IPS-15b (cell line): ENCODE data around the gene RNF11.

Source experiments
- H3K27me3 ChIP-seq: one replicate; pipeline ENCODE4 v1.6.1; 2013; ENCODE audit warnings: low read length; ENCODE audit not compliant: control insufficient read depth, insufficient read depth
- H3K36me3 ChIP-seq: one replicate; pipeline ENCODE4 v1.6.1; 2013; ENCODE audit warnings: low read length; ENCODE audit not compliant: control insufficient read depth, insufficient read depth
- H3K4me1 ChIP-seq: one replicate; pipeline ENCODE4 v1.6.1; 2013; ENCODE audit warnings: mild to moderate bottlenecking, low read length; ENCODE audit not compliant: control insufficient read depth, insufficient read depth
- H3K4me3 ChIP-seq: one replicate; pipeline ENCODE4 v1.5.1; 2013; ENCODE audit warnings: low read depth, low read length
- H3K9ac ChIP-seq: one replicate; pipeline ENCODE4 v1.6.1; 2013; ENCODE audit warnings: low read depth, mild to moderate bottlenecking, low read length
- H3K9me3 ChIP-seq: one replicate; pipeline ENCODE4 v1.6.1; 2013; ENCODE audit warnings: mild to moderate bottlenecking, low read length; ENCODE audit not compliant: control insufficient read depth, insufficient read depth

Gene RNF11

DNA sequence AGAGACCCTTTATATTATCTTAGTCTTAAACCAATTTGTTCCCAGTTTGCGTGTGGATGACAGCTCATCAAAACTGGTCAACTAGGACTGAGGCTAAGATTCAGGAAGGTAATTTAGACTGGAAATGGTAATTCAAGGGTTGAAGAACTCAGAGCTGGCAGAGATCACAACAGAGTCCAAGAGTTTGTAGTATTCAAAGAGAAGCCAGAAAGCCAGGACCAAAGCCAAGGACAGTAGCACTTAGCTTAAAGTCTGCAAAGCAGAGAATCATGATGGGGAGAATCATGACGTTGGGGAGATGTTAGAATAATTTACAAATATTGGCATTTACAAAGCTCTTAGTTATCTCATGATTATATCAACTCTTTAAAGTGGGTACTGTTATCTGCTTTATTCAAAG lies 32.6 kb downstream of the RNF11 start:
- H3K9ac ChIP-seq: no peak overlapping the region
- H3K4me1 ChIP-seq: peaks cover 2% of the 10 kb centered on the region
- H3K9me3 ChIP-seq: no peaks in the 10 kb centered on the region
- peaks cover 3% of the 10 kb centered on the region for H3K36me3 ChIP-seq
- H3K27me3 ChIP-seq: no peaks in the 10 kb centered on the region
- H3K4me3 ChIP-seq: no peak overlapping the region

DNA sequence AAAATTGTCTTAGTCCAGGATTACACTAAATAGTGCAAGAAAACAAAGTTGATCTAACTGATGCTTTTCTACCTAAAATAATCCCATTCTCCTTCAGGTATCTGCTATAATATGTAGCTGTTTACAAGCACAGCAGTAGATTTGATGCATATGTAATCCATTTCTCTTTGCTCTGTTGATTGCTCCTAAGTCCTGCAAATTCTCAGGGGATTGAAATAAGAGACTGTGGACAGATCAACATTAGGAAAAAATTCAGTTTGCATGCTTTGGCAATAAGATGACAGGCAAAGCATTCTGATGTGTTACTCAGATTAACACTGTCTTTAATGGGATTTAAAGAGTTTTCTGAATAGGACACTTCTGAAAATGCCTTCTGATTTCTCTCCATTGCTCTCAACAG lies 34.7 kb downstream of the RNF11 start:
- no peaks in the 10 kb centered on the region for H3K9me3 ChIP-seq
- H3K4me1 ChIP-seq: peaks cover 2% of the 10 kb centered on the region
- no peak overlapping the region for H3K9ac ChIP-seq
- H3K4me3 ChIP-seq: no peak overlapping the region
- H3K27me3 ChIP-seq: no peaks in the 10 kb centered on the region
- H3K36me3 ChIP-seq: peaks cover 3% of the 10 kb centered on the region

DNA sequence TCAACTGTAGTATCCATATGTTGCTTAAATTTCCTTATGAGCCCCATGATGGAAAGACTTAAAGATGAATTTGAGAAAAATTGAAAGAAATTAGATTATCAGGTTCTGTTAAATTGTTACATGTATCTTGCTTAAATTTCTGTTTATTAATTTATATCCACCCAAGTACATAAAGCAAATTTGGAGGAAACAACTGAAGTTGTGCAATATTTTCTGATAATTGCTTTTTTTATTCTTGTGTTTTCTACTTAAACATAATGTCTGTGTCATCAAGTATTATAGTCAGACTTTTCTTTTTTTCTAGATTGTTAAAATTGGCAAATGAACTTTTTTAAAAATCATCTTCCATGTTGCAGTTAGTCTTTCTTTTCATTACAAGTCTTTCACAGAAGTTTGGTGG lies 36.8 kb downstream of the RNF11 start:
- no peak overlapping the region for H3K9ac ChIP-seq
- no peaks in the 10 kb centered on the region for H3K4me1 ChIP-seq
- no peak overlapping the region for H3K4me3 ChIP-seq
- no peaks in the 10 kb centered on the region for H3K27me3 ChIP-seq
- no peaks in the 10 kb centered on the region for H3K9me3 ChIP-seq
- H3K36me3 ChIP-seq: peaks cover 3% of the 10 kb centered on the region

DNA sequence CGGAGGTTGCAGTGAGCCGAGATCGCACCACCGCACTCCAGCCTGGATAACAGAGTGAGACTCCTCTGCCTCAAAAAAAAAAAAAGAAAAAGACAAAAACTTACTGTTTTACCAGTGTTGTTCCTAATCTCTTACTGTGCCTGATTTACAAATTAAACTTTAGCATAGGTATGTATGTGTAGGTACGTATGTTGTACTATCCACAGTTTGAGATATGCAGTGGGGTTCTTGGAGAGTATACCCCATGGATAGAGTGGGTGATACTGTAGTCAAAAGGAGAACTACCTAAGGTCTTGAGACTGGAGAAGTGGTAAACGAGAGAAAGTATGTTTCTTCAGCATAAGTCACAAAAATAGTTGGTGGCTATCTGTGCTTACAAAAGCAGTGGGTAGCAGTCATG lies 38.6 kb downstream of the RNF11 start:
- H3K9me3 ChIP-seq: no peaks in the 10 kb centered on the region
- no peak overlapping the region for H3K4me3 ChIP-seq
- H3K4me1 ChIP-seq: no peaks in the 10 kb centered on the region
- H3K36me3 ChIP-seq: peaks cover 3% of the 10 kb centered on the region
- no peak overlapping the region for H3K9ac ChIP-seq
- H3K27me3 ChIP-seq: no peaks in the 10 kb centered on the region

DNA sequence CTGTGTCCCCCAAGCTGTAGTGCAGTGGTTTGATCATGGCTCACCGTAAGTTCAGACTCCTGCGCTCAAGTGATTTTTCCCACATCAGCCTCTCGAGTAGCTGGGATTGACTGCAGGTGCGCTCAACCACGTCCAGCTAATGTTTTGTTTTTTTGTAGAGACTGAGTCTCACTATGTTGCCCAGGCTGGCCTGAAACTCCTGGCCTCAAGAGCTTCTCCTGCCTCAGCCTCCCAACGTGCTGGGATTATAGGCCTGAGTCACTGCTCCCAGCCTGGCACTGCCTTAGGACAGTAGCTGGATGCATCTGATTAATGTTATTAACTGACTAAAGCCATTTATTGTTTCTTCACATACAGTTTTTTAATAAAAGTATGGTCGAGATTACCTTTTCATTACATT lies 40.2 kb downstream of the RNF11 start:
- no peaks in the 10 kb centered on the region for H3K4me1 ChIP-seq
- H3K27me3 ChIP-seq: no peaks in the 10 kb centered on the region
- H3K9me3 ChIP-seq: no peaks in the 10 kb centered on the region
- H3K9ac ChIP-seq: no peak overlapping the region
- no peak overlapping the region for H3K4me3 ChIP-seq
- peaks cover 3% of the 10 kb centered on the region for H3K36me3 ChIP-seq

DNA sequence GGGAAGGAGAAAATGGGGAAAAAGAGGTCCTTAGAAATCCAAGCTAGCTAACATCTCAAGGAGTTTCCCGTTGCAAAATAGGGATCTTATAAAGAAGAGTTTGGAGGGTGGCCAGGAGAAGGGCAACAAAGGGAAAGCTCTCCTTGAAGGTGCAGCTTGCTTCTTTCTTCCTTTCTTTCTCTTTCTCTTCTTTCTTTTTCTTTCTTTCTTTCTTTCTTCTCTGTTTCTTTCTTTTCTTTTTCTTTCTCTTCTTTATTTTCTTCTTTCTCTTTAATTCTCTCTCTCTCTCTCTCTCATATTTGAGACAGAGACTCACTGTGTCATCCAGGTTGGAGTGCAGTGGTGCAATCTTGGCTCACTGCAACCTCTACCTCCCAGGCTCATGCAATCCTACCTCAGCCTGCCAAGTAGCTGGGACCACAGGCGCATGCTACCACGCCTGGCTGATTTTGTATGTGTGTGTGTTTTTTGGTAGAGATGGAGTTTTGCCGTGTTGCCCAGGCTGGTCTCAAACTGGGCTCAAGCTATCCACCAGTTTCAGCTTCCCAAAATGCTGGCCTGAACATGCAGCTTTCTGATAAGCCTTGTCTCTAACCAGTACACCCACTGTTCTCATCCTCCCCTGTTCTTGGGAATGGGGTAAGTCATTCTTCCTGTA lies 44.4 kb downstream of the RNF11 start:
- Histone ChIP-seq H3K9me3 (no peaks in the 10 kb centered on the region), H3K36me3 (no peaks in the 10 kb centered on the region), H3K4me3 (no peak overlapping the region), H3K9ac (no peak overlapping the region), H3K27me3 (no peaks in the 10 kb centered on the region), H3K4me1 (no peaks in the 10 kb centered on the region)

DNA sequence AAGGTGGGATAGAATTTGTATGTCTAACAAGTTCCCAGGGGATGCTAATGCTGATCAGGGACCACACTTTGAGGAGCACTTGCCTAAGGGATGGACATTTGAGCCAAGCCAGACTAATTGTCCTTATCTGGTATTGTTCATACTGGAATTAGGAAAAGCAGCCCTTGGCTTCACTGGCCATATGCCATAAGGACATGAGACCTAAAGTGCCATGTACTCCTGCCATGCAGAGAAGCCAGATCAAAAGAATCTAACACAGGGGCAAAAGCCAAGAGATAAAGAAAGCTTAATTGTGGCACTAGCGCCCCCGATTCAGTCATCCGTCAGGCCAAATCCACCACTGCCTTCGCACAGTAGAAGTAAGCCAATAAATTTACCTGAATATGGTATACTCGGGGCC lies 45.7 kb downstream of the RNF11 start:
- no peaks in the 10 kb centered on the region for H3K36me3 ChIP-seq
- H3K9ac ChIP-seq: no peak overlapping the region
- H3K4me3 ChIP-seq: no peak overlapping the region

DNA sequence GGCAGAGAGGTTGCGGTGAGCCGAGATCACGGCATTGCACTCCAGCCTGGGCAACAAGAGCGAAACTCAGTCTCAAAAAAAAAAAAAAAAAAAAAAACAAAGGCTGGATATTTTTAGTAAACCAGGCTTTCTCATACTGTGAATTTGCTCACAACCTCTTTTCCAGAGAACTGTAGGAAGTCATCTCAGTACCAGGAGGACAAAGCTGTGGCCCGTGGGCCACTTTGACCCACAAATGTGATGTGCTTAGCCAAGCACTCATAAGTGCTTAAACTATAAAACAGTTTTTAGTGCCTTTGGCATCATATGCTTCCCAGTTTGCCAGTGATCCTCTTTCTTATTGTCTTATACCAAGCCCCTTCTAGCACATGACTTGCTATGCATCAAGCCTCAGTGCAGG lies 46.5 kb downstream of the RNF11 start:
- no peaks in the 10 kb centered on the region for H3K9me3 ChIP-seq
- no peaks in the 10 kb centered on the region for H3K27me3 ChIP-seq
- no peak overlapping the region for H3K9ac ChIP-seq
- no peaks in the 10 kb centered on the region for H3K36me3 ChIP-seq
- H3K4me1 ChIP-seq: no peaks in the 10 kb centered on the region
- H3K4me3 ChIP-seq: no peak overlapping the region

More for the DNA sequence above, 45.7 kb downstream of the RNF11 start:
- Histone ChIP-seq H3K4me1 (no peaks in the 10 kb centered on the region), H3K9me3 (no peaks in the 10 kb centered on the region), H3K27me3 (no peaks in the 10 kb centered on the region)

DNA sequence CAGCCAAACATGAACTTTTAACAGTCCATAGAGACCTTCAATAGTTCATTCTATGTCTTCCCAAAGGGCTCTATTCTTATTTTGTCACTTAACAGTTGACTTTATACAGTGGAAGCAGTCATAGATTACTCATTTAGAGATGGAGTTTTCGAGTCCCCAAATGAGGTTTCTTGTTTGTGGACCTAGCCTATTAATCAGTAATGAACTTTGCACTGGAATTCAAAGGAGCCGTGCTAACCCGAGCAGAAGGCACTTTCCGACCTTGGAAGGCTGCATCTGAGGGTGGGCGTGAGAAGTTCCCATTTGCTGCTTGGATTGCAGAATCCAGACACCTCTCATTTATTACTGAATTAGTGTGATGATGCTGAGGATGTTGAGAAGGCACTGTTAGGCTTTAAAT lies 47.9 kb downstream of the RNF11 start:
- H3K36me3 ChIP-seq: no peaks in the 10 kb centered on the region
- H3K4me3 ChIP-seq: no peak overlapping the region
- no peak overlapping the region for H3K9ac ChIP-seq
- H3K27me3 ChIP-seq: no peaks in the 10 kb centered on the region
- no peaks in the 10 kb centered on the region for H3K9me3 ChIP-seq
- no peaks in the 10 kb centered on the region for H3K4me1 ChIP-seq

DNA sequence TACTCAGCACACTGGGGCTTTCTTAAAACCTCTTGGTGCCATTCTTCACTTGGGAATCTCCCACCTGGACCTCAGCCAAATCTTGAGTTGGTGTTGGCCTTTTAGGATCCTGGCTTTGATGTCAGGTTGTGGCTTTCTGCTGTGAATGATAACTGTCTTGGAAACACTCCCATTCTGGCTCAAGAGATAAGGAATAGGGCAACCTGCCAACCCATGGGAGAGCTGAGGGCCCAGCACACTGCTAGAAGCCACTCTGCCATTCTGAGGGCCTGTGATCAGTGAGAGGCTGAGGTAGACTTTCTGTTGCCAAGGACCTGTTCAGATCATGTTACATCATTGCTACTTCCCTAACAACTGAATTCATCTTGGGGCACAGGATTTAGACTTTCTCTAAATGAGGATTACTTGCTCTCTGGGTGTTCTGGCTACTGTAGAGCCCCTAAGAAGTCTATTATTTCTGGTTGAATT lies 48.4 kb downstream of the RNF11 start:
- Histone ChIP-seq H3K4me3 (no peak overlapping the region), H3K27me3 (no peaks in the 10 kb centered on the region), H3K4me1 (no peaks in the 10 kb centered on the region), H3K9ac (peak overlapping the region; percentile 29), H3K36me3 (no peaks in the 10 kb centered on the region), H3K9me3 (no peaks in the 10 kb centered on the region)

DNA sequence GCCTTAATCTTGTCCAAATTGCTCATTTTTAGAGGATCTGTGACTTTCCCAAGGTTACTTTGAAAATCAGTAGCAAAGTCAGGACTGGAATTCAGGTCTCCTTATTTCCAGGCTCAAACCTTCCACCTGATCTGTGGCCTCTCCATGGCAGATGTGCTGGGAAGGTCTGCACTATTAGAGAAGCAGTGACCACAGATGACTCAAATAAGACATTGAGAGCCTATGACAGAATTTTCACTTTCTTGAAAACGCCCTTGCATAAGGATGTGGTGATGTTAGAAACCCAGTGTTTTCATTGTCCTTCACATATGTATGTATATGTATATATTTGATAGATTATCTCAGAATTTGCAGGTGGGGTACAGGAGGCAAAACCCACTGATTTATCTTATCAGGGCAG lies 49.0 kb downstream of the RNF11 start:
- Histone ChIP-seq H3K4me1 (no peaks in the 10 kb centered on the region), H3K9ac (peak overlapping the region; percentile 29), H3K36me3 (no peaks in the 10 kb centered on the region), H3K27me3 (no peaks in the 10 kb centered on the region), H3K9me3 (no peaks in the 10 kb centered on the region), H3K4me3 (no peak overlapping the region)

DNA sequence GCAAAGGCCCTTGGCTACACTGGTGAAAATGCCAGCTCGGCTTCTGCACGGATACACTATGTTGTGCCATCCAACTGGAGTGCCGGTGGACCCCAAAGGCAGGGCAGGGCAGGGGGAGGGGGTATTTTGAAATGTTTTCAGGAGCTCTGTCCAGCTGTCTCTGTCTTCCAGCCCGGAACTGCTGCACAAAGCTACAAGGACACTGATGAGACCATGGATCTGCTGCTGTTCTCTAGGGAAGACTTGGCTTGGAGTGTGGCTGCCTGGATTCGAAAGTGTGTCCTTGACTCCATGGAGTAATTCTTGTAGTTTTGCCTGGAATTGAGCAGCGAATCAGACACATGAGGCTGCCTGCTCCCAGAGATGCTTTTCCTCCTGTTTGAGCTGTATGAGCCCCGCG lies 51.9 kb downstream of the RNF11 start:
- no peaks in the 10 kb centered on the region for H3K9me3 ChIP-seq
- no peak overlapping the region for H3K4me3 ChIP-seq
- no peak overlapping the region for H3K9ac ChIP-seq
- H3K36me3 ChIP-seq: no peaks in the 10 kb centered on the region
- H3K4me1 ChIP-seq: no peaks in the 10 kb centered on the region
- H3K27me3 ChIP-seq: no peaks in the 10 kb centered on the region
